ENCODE results near the gene APOA5. TPM values are rescaled to one million over a fixed set of nuclear protein-coding genes. Genes with fewer than 3 reads are reported as not detected.

Gene APOA5
- total RNA-seq, 1 donor from 2014 or later = not detected

DNA sequence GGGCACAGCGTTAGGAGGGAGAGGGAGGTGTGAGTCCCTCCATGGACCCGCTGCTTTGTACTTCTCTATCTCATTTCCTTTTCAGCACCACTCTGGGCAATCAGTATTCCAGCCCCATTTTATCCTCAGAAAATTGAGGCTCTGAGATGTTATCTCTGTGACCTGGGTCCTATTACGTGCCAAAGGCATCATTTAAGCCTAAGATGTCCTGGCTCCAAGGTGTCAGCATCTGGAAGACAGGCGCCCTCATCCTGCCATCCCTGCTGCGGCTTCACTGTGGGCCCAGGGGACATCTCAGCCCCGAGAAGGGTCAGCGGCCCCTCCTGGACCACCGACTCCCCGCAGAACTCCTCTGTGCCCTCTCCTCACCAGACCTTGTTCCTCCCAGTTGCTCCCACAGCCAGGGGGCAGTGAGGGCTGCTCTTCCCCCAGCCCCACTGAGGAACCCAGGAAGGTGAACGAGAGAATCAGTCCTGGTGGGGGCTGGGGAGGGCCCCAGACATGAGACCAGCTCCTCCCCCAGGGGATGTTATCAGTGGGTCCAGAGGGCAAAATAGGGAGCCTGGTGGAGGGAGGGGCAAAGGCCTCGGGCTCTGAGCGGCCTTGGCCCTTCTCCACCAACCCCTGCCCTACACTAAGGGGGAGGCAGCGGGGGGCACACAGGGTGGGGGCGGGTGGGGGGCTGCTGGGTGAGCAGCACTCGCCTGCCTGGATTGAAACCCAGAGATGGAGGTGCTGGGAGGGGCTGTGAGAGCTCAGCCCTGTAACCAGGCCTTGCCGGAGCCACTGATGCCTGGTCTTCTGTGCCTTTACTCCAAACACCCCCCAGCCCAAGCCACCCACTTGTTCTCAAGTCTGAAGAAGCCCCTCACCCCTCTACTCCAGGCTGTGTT lies 37.2 kb upstream of the APOA5 start:
- no peak for DNase-seq (ENCODE audit: extremely low read depth, low read depth, low spot score)

DNA sequence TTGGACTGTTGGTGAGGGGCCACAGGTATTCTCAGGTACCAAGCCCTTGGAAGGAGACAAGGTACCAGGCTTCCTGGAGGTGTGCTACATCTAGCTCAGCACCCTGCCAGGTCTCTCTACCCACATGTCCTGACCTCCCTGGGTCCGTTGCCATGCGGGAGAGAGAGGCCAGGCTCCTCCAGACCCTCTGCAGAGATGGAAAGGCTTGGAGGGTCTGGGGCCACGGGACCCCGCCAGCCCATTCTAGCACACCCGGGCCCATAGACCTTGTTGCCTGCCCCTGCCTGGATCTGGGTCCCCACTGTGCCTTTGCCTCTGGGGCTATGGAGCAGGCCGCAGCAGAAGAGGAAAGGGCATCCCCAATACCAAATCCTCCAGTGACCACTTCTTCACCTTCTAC lies 35.8 kb upstream of the APOA5 start:
- DNase-seq (ENCODE audit: extremely low read depth, low read depth, low spot score) = no peak

- no peak for DNase-seq (ENCODE audit: extremely low read depth, low read depth, low spot score)
Measured at GRCh38 chr11:116826751-116827431, 35.2 kb upstream of the APOA5 start.

- no peak for DNase-seq (ENCODE audit: extremely low read depth, low read depth, low spot score)
Measured at GRCh38 chr11:116825854-116826750, 34.4 kb upstream of the APOA5 start.

DNA sequence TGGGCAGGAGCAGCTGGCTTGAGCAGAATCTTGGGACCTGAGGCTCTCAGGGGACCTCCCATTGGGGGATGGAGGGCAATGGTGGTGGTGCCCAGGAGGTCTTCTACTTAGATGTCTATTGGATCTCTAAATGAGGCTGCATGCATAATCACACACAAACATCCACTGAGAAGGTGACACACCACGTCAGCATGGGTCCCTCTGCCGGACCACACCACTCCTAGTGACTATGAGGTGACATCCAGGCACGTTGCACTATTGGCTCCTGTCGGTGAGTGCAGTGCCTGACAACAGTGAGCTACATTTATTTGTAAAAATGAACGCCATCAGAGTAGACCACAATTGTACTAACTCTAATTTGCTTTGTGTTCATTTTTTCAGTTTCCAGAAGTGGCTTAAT lies 33.8 kb upstream of the APOA5 start:
- DNase-seq (ENCODE audit: extremely low read depth, low read depth, low spot score) = no peak

GRCh38 chr11:116823031-116823843 lies 31.6 kb upstream of the APOA5 start, which contains the start of gene APOA4:
Gene APOA4 (minus strand): TSS chr11:116823304. CDS start chr11:116823191, 113 bp downstream.
- DNase-seq (ENCODE audit: extremely low read depth, low read depth, low spot score) = no peak

GRCh38 chr11:116822575-116822974 lies 30.9 kb upstream of the APOA5 start:
- no peak for DNase-seq (ENCODE audit: extremely low read depth, low read depth, low spot score)

DNA sequence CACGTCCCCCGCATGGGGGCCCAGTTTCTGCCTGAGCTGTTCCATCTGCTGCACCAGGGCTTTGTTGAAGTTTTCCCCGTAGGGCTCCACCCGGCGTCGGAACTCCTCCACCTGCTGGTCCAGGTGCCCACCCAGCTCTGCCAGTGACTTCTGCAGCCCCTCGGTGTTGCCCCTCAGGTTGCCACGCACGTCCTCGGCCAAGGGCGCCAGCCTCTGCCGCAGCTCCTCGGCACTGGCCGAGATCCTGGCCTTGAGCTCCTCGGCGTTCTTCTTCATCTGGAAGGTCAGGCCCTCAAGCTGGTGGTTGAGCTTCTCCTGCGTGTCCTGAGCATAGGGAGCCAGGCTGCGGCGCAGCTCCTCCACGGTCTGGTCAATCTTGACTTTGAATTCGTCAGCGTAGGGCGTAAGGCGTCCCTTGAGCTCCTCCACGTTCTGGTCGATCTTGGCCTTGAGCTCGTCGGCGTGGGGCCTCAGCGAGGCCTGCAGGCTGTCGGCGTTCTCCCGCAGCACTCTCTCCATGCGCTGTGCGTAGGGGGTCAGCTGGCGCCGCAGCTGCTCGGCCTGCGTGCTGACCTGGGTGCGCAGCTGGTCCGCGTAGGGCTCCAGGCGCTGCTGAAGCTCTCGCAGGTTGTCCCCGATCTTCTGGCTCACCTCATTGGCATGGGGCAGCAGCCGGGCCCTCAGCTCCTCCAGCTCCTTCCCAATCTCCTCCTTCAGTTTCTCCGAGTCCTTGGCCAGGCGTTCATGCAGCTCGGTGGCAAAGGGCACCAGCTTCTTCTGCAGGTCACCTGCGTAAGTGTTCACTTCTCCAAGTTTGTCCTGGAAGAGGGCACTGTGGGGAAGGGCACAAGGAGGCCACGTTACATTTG lies 29.6 kb upstream of the APOA5 start:
- DNase-seq (ENCODE audit: extremely low read depth, low read depth, low spot score) = no peak

DNA sequence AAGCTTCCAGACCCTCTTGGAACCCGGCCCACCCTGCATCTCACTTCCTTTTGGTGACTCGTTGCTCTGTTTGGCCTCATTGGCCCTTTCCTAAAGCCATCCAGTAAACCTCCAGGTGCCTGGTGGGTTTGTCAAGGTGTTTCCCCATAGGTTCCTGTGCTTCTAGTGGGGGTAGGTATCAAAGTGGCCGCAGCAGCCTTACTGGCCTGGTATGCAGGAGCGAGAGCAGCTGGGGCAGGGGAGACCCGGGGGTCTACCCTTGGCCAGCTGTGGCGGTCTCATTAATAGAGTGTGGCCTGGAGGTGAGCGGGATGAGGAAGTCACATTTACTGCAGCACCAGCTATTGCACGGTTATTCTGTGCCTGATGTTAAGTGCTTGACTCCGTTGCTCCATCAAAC lies 27.4 kb upstream of the APOA5 start:
- no peak for DNase-seq (ENCODE audit: extremely low read depth, low read depth, low spot score)

DNA sequence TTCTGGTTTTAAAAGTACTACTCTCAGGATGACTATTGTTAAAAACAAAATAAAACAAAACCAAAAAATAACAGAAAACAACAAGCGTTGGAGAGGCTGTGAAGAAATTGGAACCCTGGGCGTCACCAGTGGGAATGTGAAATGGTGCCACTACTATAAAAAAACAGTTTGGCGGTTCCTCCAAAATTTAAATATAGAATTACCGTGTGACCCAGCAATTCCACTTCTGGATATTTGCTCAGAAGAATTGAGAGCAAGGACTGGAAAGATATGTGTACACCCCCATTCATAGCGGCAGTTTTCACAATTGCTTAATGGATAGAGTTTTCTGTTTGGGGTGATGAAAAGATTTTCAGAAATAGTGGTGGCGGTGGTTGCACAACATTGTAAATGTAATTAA lies 22.8 kb upstream of the APOA5 start:
- no peak for DNase-seq (ENCODE audit: extremely low read depth, low read depth, low spot score)

GRCh38 chr11:116813781-116814471 lies 22.2 kb upstream of the APOA5 start:
- no peak for DNase-seq (ENCODE audit: extremely low read depth, low read depth, low spot score)

GRCh38 chr11:116813170-116813569 lies 21.5 kb upstream of the APOA5 start:
- no peak for DNase-seq (ENCODE audit: extremely low read depth, low read depth, low spot score)

GRCh38 chr11:116812109-116812508 lies 20.4 kb upstream of the APOA5 start:
- no peak for DNase-seq (ENCODE audit: extremely low read depth, low read depth, low spot score)

DNA sequence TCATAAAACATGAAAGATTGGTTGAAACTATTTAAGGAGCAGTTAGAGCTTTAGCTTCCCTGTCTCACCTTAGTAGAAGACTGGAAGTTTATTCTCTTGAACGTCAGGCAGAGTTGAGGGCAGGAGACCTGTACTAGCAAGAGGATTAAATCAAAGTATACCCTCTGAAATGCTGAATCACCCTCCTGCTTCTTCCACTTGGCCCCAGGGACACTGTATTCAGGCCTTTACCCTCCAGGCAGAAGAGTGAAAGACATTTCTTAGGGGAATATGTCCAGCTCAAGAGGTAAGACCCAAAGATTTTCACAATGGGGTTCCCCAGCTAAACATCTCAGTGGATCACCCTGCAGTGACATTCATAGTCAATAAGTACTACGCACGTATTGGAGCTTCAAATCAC lies 19.5 kb upstream of the APOA5 start:
- no peak for DNase-seq (ENCODE audit: extremely low read depth, low read depth, low spot score)

DNA sequence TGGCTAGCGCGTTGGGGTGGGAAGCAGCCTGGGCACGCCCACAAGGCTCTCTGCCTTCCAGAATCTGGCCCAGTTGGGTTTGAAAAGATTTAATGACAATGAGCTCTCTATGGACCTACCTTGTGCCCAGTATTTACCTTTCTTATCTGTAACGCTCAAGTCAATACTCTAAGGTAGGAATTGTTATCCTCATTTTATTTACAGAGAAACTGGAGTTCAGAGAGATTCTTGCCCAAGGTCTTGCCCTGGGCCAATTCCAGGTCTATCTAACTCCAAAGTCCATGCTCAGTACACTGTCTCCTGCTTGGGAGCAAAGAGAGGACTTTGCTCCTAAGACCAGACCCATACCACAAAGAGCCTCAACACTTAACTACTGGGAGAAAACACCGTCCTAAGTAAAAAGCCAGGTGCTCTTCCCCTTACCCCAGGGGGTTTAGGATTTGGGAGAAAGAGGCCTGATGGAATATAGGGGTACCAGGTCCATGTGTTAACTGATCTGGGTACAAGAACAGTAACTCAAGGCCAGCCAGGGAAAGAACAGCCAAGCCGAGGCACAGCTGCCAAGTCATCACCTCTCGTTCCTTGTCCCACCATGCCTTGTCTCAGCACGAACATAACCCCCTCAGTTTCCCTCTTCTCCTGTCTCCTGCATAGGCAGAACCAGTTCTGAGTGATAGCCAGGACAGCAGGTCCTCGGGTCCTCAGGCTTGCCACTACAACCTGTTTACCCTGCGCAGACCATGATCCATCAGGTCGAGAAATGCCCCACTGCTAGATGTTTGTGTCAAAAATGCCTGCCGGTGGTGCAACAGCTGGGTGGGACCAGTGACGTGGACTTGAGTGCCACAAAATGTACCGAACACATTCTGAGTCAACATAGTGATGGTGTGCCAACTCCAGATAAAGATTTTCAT lies 16.8 kb upstream of the APOA5 start:
- DNase-seq (ENCODE audit: extremely low read depth, low read depth, low spot score) = no peak

DNA sequence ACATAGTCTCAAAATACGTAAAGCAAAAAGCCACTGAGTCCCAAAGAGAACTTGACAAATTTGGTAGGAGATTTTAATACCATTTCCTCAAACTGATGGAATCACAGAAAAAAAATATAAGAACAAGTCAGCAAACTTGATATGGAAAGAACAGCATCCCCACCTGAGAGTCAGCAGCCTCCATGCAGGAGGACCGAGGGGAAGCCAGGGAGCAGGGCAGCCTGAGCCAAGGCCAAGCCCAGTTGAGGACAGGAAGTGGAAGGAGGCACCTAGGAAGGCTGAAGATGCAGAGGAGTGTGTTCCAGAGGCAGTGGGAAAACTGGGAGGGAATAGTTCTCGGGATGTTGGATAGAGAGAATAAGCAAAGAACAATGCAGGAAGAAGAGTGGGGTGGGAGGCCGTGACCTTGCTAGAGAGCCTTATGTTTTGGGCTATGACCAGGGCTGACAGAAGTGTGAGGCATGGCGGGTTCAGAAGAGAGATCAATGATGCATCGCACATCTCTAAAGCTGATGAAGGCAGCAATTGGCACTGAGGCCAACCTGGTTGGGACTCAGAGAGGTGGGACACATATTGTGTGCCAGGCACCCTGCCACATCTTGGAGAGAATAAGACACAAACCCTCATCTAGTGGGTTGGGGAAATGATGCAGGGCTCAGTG lies 16.1 kb upstream of the APOA5 start:
- DNase-seq (ENCODE audit: extremely low read depth, low read depth, low spot score) = no peak

- no peak for DNase-seq (ENCODE audit: extremely low read depth, low read depth, low spot score)
Measured at GRCh38 chr11:116804001-116804400, 12.3 kb upstream of the APOA5 start.

Data from glomerular endothelial cell (primary cell).